NOMO-1 (cell line): ENCODE results near the gene NTM.

Experiments used
- DNase-seq, 2 experiments: peaks; one replicate each; lab custom pipeline; 2025; ENCODE audit not compliant: unreplicated experiment in 2 of 2; lab: John Stamatoyannopoulos, UW

The NTM gene

GRCh38 chr11:132147464-132147863, 777.0 kb downstream of the NTM start:
- no peak for DNase-seq

DNA sequence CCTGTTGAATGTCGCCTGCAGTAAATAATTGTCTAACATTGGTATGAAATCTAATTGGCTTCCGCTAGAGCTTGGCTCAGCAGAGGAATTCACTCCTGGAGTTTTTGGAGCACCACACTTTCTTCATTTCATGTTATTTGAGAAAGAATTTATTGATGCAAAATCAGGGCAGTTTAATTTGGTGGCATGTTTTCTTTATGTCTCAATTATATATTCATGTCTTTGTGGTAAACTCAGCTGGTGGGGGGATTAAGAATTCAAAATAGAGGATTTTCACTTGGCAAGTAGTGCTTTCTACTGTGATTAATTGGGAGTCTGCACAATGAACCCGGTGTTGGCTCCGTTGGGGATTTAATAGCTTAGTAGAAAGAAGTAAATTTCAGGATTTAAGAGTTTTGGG, 784.4 kb downstream of the NTM start:
- DNase-seq = no peak

DNA sequence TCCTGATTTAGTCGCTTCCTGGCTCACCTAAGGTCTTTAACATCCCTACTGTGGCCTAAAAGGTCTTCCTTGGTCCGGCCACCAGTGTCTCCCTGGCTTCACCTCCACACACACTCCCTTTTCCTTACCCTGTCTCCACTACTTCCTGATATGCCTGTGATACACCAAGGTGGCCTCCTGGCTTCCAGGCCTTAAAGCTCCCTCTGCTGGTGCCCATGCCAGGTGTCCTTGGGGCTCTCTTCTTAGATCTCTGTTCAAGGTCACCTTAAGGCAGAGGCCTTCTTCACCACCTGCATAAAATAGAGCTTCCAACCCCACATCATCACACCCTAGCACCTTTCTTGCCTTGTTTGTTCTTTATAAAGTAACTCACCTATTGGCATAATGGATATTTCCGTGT, 787.7 kb downstream of the NTM start:
- DNase-seq = peak; percentile 3 to 20

DNA sequence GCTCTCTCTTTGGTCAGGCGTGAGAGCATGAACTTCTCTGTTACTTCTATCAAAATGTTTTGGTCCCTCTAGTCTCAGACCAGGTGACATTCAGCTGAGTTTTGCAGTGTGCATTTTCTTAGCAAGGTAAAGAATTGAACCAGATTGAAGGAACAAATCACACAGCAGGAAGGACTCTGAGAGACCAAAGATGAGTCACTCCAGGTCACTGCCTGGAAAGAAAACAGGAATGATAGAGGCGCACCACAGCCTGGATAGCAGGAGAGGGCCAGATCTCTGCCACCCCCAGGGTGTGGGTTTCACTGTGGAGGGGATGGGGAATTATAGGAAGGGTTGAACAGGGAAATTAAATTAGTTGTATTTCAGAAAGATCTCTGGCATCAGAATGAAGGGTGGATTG, 788.3 kb downstream of the NTM start:
- no peak for DNase-seq

- no peak for DNase-seq
Measured at GRCh38 chr11:132161403-132162078, 791.1 kb downstream of the NTM start.

DNA sequence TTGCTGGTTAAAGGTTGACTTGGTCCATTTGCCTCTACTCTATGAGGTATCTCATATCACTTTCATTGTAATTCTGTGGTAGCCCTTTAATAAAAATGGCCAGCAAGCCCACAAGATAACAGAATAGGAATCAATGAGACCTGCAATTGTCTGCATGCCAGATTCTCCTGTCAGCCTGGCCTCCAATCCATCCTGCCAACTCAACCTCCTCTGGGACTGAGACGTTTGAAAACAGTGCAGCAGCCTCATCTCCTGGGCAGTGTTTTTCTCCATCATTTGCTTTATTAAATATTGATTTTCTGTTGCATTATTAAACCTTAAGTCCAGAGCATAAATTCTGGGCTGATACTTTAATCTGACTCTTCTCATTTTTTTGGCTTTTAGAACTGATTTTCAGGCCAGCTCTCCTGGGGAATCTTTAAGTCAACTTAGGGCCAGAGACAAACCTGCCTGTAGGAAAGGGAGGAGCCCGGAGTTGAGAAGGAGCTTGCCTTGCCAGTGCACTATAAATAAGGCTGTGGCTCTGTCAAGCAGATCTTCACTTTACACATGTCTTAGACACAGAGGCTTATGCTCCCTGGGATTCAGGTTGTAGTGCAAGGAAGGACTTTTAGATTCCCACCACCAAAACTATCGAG, 798.0 kb downstream of the NTM start:
- DNase-seq = no peak

- no peak for DNase-seq
Measured at GRCh38 chr11:132171031-132171430, 800.6 kb downstream of the NTM start.

DNA sequence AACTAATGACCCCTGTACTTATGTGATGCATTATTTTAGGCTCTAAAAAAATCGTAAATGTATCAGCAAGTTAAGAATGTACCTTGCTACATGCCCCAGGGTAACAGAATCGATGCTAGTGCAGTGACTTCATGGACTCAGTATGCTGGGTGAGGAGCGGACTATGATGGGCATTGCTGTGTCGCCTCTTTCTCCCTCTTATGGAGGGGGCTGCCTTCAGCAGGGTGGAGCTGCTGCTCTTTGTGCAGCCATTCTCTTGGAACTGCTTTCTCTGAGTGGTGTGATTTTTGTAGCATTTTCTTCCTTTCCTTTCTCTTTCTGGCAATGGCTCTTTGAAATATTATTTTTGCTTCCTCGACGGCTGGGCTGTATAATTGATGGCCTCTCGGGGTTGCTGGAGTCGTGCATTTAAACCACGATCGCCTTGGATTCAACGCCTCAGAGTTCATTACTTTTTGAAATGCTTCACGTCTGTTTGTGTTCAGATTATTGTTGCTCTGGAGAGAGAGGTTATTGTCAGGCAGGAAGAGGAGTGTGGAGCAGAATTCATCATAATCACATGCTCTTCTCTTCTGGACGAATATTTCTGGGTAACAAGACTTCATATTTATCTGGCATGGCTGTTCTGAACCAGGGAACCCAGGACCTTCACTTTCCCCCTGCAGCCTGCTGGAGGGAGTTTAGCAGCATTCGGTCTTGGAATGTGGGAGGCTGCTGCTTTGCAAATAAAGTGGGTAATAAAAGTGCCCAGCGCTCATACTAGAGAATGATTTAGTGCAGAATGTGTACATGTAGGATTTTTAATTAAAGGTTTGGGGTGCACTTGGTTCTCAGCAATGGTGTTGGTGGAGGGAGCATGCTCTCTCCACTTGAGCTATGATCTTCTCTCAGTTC, 804.2 kb downstream of the NTM start:
- no peak for DNase-seq

- no peak for DNase-seq
Measured at GRCh38 chr11:132177106-132177505, 806.7 kb downstream of the NTM start.

- DNase-seq = no peak
Measured at GRCh38 chr11:132184079-132184478, 813.7 kb downstream of the NTM start.

- no peak for DNase-seq
Measured at GRCh38 chr11:132185726-132186592, 815.5 kb downstream of the NTM start.

DNA sequence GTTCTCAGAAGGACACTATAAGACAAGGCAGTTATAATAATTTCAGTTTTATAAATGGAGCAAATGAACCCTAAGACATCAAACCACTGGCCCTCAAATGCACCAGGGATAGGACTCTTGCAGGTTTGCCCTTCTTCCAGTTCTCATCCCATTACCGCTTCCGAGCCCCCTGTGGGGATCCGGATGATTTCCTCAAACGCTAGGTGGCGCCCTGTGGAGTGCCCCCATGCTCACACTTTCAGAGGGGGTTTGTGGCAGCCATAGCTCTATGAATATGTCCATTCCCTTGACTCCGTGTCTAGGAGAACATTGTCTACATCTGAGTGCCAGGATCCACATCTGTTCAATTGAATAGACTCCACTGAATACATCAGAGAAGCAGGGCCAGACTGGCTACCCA, 816.3 kb downstream of the NTM start:
- DNase-seq = no peak

GRCh38 chr11:132187386-132187785, 817.0 kb downstream of the NTM start:
- no peak for DNase-seq

GRCh38 chr11:132187814-132188213, 817.4 kb downstream of the NTM start:
- DNase-seq = no peak

DNA sequence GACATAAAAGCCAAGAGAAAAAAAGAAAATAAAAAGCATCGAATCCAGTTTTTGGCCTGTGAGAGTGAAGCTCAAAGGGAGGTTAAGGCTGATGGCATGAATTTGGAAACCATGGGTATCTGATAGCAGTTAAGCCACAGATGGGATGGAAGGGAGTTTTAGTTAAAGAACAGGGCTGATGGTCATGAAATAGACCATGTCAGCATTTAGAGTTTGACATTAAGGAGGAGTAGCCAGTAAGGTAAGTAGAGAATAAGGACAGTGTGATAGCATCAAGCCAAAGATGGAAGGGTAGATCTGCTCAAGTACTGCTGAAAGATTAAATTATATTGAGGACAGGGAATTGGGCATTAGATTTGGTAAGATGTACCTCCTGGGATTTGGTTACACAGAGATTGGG, 826.5 kb downstream of the NTM start:
- DNase-seq = no peak

DNA sequence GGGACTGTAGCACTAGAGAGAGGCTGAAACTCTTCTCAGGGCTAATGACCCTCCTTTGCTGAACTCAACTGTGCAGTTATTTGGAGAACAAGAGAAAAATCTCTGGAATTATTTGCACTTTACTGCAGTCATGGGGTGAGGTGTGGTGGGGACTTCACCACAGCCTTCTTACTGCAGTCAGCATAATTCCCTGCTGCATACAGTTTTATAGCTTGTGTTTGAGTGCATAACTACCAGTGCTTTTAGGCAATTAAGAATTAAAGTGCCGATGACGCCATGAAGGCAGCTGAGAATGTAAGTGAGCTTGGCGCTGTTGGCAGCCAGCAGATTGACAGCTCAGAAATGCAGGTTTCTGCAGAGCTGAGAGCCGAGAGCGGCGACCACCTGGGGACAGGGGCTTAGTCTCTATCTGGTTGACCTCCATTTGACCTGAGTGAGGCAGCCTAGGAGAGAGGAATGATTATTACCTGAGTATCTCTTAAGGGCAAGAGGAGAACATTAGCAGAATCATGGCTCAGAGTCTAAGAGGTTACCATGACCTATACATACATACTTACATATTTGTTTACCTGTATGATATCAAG, 830.0 kb downstream of the NTM start:
- no peak for DNase-seq

GRCh38 chr11:132202621-132203020, 832.2 kb downstream of the NTM start:
- DNase-seq = no peak

GRCh38 chr11:132205006-132205405, 834.6 kb downstream of the NTM start:
- DNase-seq = no peak

- DNase-seq = no peak
Measured at GRCh38 chr11:132205496-132205895, 835.1 kb downstream of the NTM start.

GRCh38 chr11:132206993-132207392, 836.6 kb downstream of the NTM start:
- DNase-seq = no peak
